Fibroblast of skin of right quadriceps (primary cell): ENCODE results near the gene FMO4.
"Not testable (repeated sequence)": the region's sequence is repeated elsewhere in the genome, so short reads cannot be mapped to it uniquely, and the experiment has no call there.

ENCODE experiments used
- DNase-seq: peaks from one replicate; pipeline ENCODE4 v3.0.0-alpha.2; 2013

Gene FMO4

GRCh38 chr1:171335964-171336363 lies 22.0 kb downstream of the FMO4 start:
- no peak for DNase-seq

GRCh38 chr1:171339345-171339744 lies 25.4 kb downstream of the FMO4 start:
- not testable (repeated sequence) for DNase-seq

DNA sequence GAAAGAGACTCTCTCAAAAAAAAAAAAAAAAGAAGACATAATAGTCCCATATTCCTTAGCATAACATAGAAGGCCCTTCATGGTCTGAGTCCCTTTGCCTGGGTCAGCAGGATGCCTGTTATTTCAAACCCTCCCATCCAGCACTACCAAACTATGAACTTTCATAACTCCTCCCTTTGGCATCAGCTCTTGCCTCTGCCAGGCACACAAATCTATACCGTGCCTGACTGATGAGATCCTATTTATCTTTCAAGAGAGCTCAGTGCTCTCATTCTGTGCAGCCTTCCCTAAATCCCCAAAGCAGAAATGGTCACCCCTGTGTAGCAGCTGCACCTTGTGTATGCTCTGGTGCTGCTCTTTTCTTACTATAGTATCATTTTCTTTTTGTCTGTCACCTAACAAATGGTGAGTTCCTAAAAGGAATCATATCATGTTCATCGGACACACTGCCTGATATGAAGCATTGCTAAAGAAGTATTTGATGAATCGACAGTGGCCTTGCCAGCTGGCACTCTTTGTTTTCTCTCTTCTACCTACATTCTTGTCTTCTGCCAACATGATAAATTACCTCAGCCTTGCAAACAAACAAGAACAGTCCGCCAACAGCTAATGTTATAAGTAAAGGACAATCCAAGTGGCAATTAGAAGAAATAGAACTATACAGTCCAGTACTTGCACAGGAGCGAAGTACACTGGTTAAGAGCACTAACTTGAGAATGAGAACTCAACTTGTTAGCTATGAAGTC lies 29.9 kb downstream of the FMO4 start:
- no peak for DNase-seq

DNA sequence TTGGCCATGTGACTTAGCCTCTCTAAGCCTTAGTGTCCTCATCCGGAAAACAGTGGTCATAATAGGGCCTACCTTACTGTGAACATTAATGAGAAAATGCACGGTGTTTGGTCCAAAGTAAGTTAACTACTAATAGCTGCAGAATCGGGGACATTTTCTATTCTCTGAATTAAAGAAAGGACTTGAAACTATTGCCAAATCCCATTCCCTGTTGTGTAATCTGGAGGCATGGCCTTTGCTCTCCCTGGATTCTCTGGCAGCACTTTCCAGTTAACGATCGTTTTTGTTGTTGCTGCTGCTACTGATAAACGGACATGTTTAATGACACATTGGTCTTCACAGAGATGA lies 30.5 kb downstream of the FMO4 start:
- DNase-seq: no peak

GRCh38 chr1:171345536-171345935 lies 31.6 kb downstream of the FMO4 start:
- DNase-seq: peak; percentile 32

DNA sequence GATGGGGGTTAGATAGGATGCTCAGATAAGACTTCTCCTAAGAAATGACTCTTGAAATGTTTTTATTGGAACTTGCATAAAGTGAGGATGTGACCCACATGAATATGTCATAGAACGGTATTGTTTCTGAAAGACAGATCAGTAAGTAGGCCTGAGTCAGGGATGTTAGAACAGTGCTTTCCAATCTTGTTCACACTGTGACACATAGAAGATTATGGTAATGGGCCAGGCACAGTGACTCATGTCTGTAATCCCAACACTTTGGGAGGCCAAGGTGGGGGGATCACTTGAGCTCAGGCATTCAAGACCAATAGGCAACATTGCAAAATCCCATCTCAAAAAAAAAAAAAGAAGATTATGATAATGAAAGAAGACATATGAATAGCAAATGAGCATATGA lies 32.9 kb downstream of the FMO4 start:
- DNase-seq: peak; percentile 44

- DNase-seq: no peak
These were observed 36.6 kb downstream of the FMO4 start for GRCh38 chr1:171350594-171350993.

- no peak for DNase-seq
These were observed 38.0 kb downstream of the FMO4 start for GRCh38 chr1:171351961-171352360.

DNA sequence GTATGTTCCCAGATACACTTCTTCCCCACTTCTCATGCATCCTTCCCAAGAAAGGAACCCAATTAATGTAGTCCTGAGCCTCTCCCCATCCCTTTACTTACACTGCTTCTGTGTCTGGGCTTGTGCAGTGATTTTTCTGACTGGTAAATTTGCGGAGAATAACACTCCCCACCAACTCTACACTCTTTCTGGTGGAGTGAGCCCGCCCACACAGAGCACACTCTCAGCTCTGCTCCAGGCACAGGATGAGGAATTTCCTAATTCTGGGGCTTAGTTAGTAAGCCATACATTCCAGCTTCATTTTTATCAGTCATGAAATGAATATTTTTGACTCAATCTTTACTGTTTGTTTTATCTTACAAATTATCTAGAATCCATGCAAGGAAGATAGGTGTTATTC lies 38.6 kb downstream of the FMO4 start:
- DNase-seq: no peak

GRCh38 chr1:171355727-171356126 lies 41.7 kb downstream of the FMO4 start:
- DNase-seq: peak; percentile 76

DNA sequence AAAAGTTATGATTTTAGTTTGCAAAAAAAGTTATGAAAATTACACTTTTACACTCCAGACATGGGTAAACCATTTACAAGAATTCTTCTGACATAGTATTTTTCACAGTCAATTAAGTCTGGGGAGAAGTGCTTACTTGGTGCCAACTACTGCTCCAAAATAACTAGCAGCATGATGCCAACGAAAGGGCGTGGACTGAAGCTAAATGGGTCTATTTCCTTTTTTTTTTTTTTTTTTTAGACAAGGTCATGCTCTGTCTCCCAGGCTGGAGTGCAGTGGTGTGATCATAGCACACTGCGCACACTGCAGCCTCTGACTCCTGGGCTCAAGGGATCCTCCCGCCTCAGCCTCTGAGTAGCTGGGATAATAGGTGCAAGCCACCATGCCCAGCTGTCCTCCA lies 43.2 kb downstream of the FMO4 start:
- DNase-seq: no peak

DNA sequence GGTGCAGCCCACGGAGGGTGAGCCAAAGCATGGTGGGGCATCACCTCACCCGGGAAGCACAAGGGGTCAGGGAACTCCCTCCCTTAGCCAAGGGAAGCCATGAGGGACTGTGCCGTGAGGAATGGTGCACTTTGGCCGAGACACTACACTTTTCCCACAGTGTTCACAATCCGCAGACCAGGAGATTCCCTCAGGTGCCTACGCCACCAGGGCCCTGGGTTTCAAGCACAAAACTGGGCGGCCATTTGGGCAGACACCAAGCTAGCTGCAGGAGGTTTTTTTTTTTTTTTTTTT lies 45.3 kb downstream of the FMO4 start:
- DNase-seq: not testable (repeated sequence)

DNA sequence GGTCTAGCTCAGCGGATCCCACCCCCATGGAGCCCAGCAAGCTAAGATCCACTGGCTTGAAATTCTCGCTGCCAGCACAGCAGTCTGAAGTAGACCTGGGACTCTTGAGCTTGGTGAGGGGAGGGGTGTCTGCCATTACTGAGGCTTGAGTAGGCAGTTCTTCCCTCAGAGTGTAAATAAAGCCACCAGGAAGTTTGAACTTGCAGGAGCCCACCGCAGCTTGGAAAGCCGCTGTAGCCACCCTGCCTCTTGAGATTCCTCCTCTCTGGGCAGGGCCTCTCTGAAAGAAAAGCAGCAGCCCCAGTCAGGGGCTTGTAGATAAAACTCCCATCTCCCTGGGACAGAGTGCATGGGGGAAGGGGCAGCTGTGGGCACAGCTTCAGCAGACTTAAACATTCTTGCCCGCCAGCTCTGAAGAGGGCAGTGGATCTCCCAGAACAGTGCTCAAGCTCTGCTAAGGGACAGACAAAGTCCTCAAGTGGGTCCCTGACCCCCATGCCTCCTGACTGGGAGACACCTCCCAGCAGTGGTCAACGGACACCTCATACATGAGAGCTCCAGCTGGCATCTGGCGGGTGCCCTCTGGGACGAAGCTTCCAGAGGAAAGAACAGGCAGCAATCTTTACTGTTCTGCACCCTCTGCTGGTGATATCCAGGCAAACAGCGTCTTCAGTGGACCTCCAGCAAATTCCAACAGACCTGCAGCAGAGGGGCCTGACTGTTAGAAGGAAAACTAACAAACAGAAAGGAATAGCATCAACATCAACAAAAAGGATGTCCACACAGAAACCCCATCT lies 45.9 kb downstream of the FMO4 start:
- DNase-seq: not testable (repeated sequence)

GRCh38 chr1:171366085-171366484 lies 52.1 kb downstream of the FMO4 start:
- DNase-seq: no peak

GRCh38 chr1:171366816-171367215 lies 52.8 kb downstream of the FMO4 start:
- DNase-seq: no peak

DNA sequence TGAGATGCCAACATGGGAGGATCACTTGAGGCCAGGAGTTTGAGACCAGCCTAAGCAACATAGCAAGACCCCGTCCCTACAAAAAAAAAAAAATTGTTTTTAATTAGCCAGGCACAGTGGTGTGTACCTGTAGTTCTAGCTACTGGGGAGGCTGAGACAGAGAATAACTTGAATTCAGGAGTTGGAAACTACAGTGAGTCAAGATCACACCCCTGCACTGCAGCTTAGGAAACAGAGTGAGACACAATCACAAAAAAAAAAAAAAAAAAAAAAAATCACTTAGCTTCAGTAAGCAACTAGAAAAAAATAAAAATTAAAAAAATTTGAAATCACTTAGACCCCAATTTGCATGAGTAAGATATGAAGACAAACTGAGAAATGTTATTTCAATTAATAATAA lies 53.5 kb downstream of the FMO4 start:
- DNase-seq: no peak

DNA sequence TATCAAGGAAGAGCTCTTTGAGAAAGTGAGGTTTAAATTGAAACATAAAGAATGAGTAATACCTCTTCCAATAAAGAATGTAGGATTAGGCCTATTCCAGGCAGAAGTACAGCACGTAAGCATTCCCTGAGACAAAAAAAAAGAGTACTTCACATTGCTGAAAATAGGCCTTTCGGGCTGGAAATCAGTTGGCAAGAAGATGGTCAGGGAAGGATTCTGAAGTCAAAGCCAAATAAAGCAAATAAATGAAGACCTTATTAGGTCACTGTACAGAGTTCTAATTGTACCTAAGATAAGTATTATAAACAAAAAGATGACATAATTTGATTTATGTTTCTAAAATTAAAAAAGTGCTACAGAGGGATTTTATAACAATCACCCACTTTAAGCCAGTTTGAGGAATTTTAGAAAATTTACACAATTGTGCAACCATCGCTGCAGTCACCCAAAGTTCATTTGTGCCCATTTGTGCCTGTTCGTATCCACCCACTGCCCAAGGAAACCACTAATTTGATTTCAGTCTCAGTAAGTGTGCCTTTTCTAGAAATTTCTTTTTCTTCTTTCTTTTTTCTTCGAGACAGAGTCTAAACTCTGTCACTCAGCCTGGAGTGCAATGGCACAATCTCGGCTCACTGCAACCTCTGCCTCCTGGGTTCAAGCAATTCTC lies 58.6 kb downstream of the FMO4 start:
- no peak for DNase-seq

DNA sequence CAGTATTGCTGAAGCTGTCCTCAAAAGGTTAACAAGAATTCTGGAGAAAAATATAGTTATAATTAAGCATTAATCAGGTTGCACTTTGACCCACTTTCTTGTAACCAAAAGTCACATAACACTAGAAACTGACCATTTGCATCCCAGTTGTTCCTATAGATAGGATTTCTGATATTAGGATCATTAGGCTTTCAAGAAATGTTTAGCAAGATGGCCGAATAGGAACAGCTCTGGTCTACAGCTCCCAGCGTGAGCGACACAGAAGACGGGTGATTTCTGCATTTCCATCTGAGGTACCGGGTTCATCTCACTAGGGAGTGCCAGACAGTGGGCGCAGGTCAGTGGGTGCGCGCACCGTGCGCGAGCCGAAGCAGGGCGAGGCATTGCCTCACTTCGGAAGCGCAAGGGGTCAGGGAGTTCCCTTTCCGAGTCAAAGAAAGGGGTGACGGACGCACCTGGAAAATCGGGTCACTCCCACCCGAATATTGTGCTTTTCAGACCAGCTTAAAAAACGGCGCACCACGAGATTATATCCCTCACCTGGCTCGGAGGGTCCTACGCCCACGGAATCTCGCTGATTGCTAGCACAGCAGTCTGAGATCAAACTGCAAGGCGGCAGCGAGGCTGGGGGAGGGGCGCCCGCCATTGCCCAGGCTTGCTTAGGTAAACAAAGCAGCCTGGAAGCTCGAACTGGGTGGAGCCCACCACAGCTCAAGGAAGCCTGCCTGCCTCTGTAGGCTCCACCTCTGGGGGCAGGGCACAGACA lies 59.6 kb downstream of the FMO4 start:
- DNase-seq: not testable (repeated sequence)

- DNase-seq: no peak
These were observed 65.9 kb downstream of the FMO4 start for GRCh38 chr1:171379846-171380245.

GRCh38 chr1:171381866-171382210 lies 67.9 kb downstream of the FMO4 start:
- no peak for DNase-seq

DNA sequence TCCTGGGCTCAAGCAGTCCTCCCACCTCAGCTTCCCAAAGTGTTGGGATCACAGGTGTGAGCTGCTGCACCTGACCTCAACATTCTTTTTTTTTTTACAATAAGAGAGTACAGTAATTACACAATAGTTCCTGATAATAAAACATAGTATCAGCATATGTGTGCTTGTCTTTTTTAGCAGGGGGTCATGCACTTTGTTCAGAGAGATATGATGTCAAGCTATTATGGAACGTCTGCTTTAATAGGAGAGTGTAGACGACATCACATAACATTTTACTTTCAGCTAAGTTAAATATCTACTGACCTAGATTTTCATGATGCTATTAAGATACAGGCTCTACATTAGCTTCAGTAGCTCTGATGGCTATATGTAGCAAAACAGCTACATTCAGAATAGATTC lies 70.5 kb downstream of the FMO4 start:
- DNase-seq: no peak

- DNase-seq: peak; percentile 19
These were observed 75.2 kb downstream of the FMO4 start for GRCh38 chr1:171389171-171389570.

- not testable (repeated sequence) for DNase-seq
These were observed 76.8 kb downstream of the FMO4 start for GRCh38 chr1:171390740-171391139.
